Measurements from ENCODE around the gene CAPN1.

GRCh38 chr11:65223011-65223410 is 41.3 kb downstream of the CAPN1 start:
- TF ChIP-seq, protein P1, sequence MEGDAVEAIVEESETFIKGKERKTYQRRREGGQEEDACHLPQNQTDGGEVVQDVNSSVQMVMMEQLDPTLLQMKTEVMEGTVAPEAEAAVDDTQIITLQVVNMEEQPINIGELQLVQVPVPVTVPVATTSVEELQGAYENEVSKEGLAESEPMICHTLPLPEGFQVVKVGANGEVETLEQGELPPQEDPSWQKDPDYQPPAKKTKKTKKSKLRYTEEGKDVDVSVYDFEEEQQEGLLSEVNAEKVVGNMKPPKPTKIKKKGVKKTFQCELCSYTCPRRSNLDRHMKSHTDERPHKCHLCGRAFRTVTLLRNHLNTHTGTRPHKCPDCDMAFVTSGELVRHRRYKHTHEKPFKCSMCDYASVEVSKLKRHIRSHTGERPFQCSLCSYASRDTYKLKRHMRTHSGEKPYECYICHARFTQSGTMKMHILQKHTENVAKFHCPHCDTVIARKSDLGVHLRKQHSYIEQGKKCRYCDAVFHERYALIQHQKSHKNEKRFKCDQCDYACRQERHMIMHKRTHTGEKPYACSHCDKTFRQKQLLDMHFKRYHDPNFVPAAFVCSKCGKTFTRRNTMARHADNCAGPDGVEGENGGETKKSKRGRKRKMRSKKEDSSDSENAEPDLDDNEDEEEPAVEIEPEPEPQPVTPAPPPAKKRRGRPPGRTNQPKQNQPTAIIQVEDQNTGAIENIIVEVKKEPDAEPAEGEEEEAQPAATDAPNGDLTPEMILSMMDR (conservative IDR thresholded peaks at IDR 0.05; ENCODE audit: low read depth, low read length) = no peak
- TF ChIP-seq USF2 (IDR thresholded peaks at IDR 0.05; ENCODE audit: low read depth, low read length) = no peak
- no peak for TF ChIP-seq POLR2A (IDR thresholded peaks at IDR 0.05; ENCODE audit: low read depth, low read length)
- TF ChIP-seq MAZ (IDR thresholded peaks at IDR 0.05; ENCODE audit: borderline replicate concordance, low read depth, low read length) = no peak
- no peak for TF ChIP-seq RAD21 (IDR thresholded peaks at IDR 0.05; ENCODE audit: low read length)
